Endothelial cell (in vitro differentiated cells): Measurements from ENCODE around the gene TVP23A. TPM values are rescaled to one million over a fixed set of nuclear protein-coding genes. Genes with fewer than 3 reads are reported as not detected.
"Not testable (repeated sequence)": the region's sequence is repeated elsewhere in the genome, so short reads cannot be mapped to it uniquely, and the experiment has no call there.

Experiments used
- DNase-seq: peaks from one replicate; pipeline ENCODE4 v3.0.0; 2021; ENCODE audit warnings: low spot score
- H3K27ac Mint-ChIP-seq: one replicate; pipeline ENCODE4 v1.8.0; 2021; ENCODE audit warnings: mixed read lengths, inconsistent platforms; ENCODE audit not compliant: unreplicated experiment
- H3K27me3 Mint-ChIP-seq: one replicate; pipeline ENCODE4 v1.8.0; 2021; ENCODE audit warnings: mild to moderate bottlenecking, moderate library complexity, mixed read lengths, inconsistent platforms; ENCODE audit not compliant: unreplicated experiment
- H3K36me3 Mint-ChIP-seq: one replicate; pipeline ENCODE4 v1.8.0; 2021; ENCODE audit warnings: mild to moderate bottlenecking, low read depth, mixed read lengths, inconsistent platforms; ENCODE audit not compliant: unreplicated experiment
- H3K4me1 Mint-ChIP-seq: one replicate; pipeline ENCODE4 v1.8.0; 2021; ENCODE audit warnings: mild to moderate bottlenecking, mixed read lengths, inconsistent platforms; ENCODE audit not compliant: unreplicated experiment
- H3K4me3 Mint-ChIP-seq: one replicate; pipeline ENCODE4 v1.8.0; 2021; ENCODE audit warnings: mild to moderate bottlenecking, mixed read lengths, inconsistent platforms; ENCODE audit not compliant: unreplicated experiment
- H3K9me3 Mint-ChIP-seq: one replicate; pipeline ENCODE4 v1.8.0; 2021; ENCODE audit warnings: mixed read lengths, inconsistent platforms; ENCODE audit not compliant: unreplicated experiment
- CTCF ChIP-seq: fragments of 200-600 bp; sonication (generic); IDR thresholded peaks from one replicate; pipeline ENCODE4 v1.5.0; 2021; ENCODE audit warnings: antibody characterized with exemption; ENCODE audit not compliant: unreplicated experiment
- total RNA-seq: library from RNA; stranded (reverse); fragmentation: NEBNext Ultra II Directional; extraction: Animal tissue kit (Norgen Biotek cat#: 25700); gene quantifications from one replicate; pipeline ENCODE4 v1.2.1, GENCODE V29; 2021; ENCODE audit not compliant: unreplicated experiment

TVP23A gene
- total RNA-seq, 1 donor from 2014 or later = 7.8 TPM

GRCh38 chr16:10833271-10833670 lies 14.7 kb upstream of the TVP23A start:
- H3K4me3 Mint-ChIP-seq = no peak overlapping the region

GRCh38 chr16:10831894-10832886 lies 13.6 kb upstream of the TVP23A start:
- no peak overlapping the region for H3K27ac Mint-ChIP-seq
- no peak for DNase-seq
- H3K36me3 Mint-ChIP-seq = no peaks in the 10 kb centered on the region
- no peaks in the 10 kb centered on the region for H3K9me3 Mint-ChIP-seq
- H3K27me3 Mint-ChIP-seq = peaks cover 3% of the 10 kb centered on the region
- no peaks in the 10 kb centered on the region for H3K4me1 Mint-ChIP-seq
- H3K4me3 Mint-ChIP-seq = no peak overlapping the region
- TF ChIP-seq CTCF = no peak

More at GRCh38 chr16:10833271-10833670, 14.7 kb upstream of the TVP23A start:
- no peaks in the 10 kb centered on the region for H3K9me3 Mint-ChIP-seq
- no peaks in the 10 kb centered on the region for H3K36me3 Mint-ChIP-seq
- H3K27ac Mint-ChIP-seq = no peak overlapping the region
- no peaks in the 10 kb centered on the region for H3K4me1 Mint-ChIP-seq
- TF ChIP-seq CTCF = no peak
- peaks cover 4% of the 10 kb centered on the region for H3K27me3 Mint-ChIP-seq
- no peak for DNase-seq

GRCh38 chr16:10830240-10830639 lies 11.6 kb upstream of the TVP23A start:
- not testable (repeated sequence) for H3K27me3 Mint-ChIP-seq, H3K9me3 Mint-ChIP-seq, H3K4me3 Mint-ChIP-seq, H3K36me3 Mint-ChIP-seq, H3K4me1 Mint-ChIP-seq, DNase-seq, H3K27ac Mint-ChIP-seq

- H3K27me3 Mint-ChIP-seq, H3K9me3 Mint-ChIP-seq, DNase-seq, H3K4me1 Mint-ChIP-seq, H3K4me3 Mint-ChIP-seq, H3K36me3 Mint-ChIP-seq: not testable (repeated sequence)
- peak overlapping the region; percentile 57 for H3K27ac Mint-ChIP-seq
Observed at GRCh38 chr16:10829390-10830098, 10.9 kb upstream of the TVP23A start.

GRCh38 chr16:10828851-10829366 lies 10.3 kb upstream of the TVP23A start:
- DNase-seq = no peak
- Mint-ChIP-seq H3K36me3 (no peaks in the 10 kb centered on the region), H3K9me3 (no peaks in the 10 kb centered on the region), H3K27me3 (peaks cover 2% of the 10 kb centered on the region), H3K4me3 (no peak overlapping the region), H3K27ac (peak overlapping the region; percentile 57), H3K4me1 (no peaks in the 10 kb centered on the region)
- no peak for TF ChIP-seq CTCF
